Adrenal gland (tissue), 5 donors: Measurements from ENCODE around the gene ATR.

Experiments
- POLR2A ChIP-seq, 2 donors: fragments of 450-650 bp; IDR thresholded peaks; one replicate each; pipeline ENCODE4 v1.6.1; 2017; ENCODE audit warnings: antibody characterized with exemption in 2 of 2, mild to moderate bottlenecking in 2 of 2, moderate library complexity in 1 of 2
- TF ChIP-seq, protein P1 (sequence below), 6 experiments: fragments of 450-650 bp in 4 of 6; fragments of 200-600 bp in 2 of 6; sonication (generic) in 1 of 6; IDR thresholded peaks; 1 replicate in 5 of 6; 2 replicates in 1 of 6; pipeline versions ENCODE4 v1.5.1 to v1.8.0; 2016 to 2021; ENCODE audit warnings: antibody characterized with exemption in 6 of 6, mild to moderate bottlenecking in 2 of 6, moderate library complexity in 1 of 6
- donor health status: DM: no; HTN: no; CAD: no.

DNA sequence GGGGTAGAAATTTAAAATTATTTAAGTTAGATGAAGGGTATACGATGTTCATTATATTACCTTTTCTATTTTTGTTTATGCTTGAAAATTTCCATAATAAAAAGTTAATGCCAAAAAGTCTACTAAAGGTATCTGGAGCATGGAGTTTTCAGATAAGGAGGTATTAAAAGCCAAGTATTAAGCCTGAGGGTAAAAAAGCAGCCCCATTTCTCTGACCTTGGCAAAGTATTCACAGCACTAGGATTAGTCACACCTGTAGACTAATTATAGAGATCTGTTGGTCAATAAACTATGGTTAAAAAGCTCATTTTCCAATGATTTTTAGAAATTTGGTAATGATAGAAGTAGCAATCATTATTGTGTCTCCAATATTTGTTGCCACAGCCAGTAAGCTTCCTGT, 153.8 kb downstream of the ATR start:
- TF ChIP-seq, protein P1, sequence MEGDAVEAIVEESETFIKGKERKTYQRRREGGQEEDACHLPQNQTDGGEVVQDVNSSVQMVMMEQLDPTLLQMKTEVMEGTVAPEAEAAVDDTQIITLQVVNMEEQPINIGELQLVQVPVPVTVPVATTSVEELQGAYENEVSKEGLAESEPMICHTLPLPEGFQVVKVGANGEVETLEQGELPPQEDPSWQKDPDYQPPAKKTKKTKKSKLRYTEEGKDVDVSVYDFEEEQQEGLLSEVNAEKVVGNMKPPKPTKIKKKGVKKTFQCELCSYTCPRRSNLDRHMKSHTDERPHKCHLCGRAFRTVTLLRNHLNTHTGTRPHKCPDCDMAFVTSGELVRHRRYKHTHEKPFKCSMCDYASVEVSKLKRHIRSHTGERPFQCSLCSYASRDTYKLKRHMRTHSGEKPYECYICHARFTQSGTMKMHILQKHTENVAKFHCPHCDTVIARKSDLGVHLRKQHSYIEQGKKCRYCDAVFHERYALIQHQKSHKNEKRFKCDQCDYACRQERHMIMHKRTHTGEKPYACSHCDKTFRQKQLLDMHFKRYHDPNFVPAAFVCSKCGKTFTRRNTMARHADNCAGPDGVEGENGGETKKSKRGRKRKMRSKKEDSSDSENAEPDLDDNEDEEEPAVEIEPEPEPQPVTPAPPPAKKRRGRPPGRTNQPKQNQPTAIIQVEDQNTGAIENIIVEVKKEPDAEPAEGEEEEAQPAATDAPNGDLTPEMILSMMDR (IDR thresholded peaks at IDR 0.05): no peak
- TF ChIP-seq POLR2A (IDR thresholded peaks at IDR 0.05): no peak
